Left ventricle myocardium superior (tissue), 1 donor: ENCODE results near the gene GPX8. TPM values are rescaled to one million over a fixed set of nuclear protein-coding genes. Genes with fewer than 3 reads are reported as not detected.

Experiments
- ATAC-seq: fragments of 200-7000 bp; cut with Tn5 transposase; one replicate; pipeline ENCODE4 v1.9.1; 2020; ENCODE audit warnings: mild to moderate bottlenecking, moderate library complexity
- DNase-seq: peaks from one replicate; pipeline ENCODE4 v3.0.0-alpha.2; 2020
- intact Hi-C: fragments of 100-400 bp; cut with micrococcal nuclease; formaldehyde crosslinking; loops from one replicate; pipeline ENCODE4 v1.11.0; 2022
- total RNA-seq: library from RNA; stranded (reverse); fragmentation: NEBNext Ultra II Directional; extraction: Animal tissue kit (Norgen Biotek cat#: 25700); gene quantifications from one replicate; pipeline ENCODE4 v1.2.1, GENCODE V29; 2021
- donor health status: DM: no; HTN: yes; CAD: no; lungs with severe emphysema.

Gene GPX8
- total RNA-seq, 1 donor from 2014 or later: 4.6 TPM

- DNase-seq: no peak
- ATAC-seq: no peak
- intact Hi-C loops: no loop called here
These were observed 2.7 kb downstream of the GPX8 start for GRCh38 chr5:55162666-55163065.

- DNase-seq (no peak), ATAC-seq (no peak)
- intact Hi-C loops: loop anchor here (10.0 kb wide), 1 partner anchor 53 kb away; the partner anchor contains the start of gene MCIDAS
These were observed 11.5 kb downstream of the GPX8 start for GRCh38 chr5:55171471-55171870.

- intact Hi-C loops: loop anchor here (10.0 kb wide), 1 partner anchor 53 kb away; the partner anchor contains the start of gene MCIDAS
- no peak for DNase-seq
- ATAC-seq: peak; percentile 84
These were observed 12.3 kb downstream of the GPX8 start for GRCh38 chr5:55172051-55172899.

- intact Hi-C loops: loop anchor here (10.0 kb wide), 1 partner anchor 52 kb away; the partner anchor contains the start of gene MCIDAS
- DNase-seq (peak; percentile 87), ATAC-seq (peak; percentile 98)
These were observed 13.1 kb downstream of the GPX8 start, which contains the start of gene CDC20B for GRCh38 chr5:55172937-55173686. Gene CDC20B, minus strand, starts transcription at chr5:55173177. Its CDS starts 177 bp downstream, at chr5:55173000.

GRCh38 chr5:55173687-55174230 lies 13.8 kb downstream of the GPX8 start:
- no peak for ATAC-seq
- no peak for DNase-seq
- intact Hi-C loops: loop anchor here (10.0 kb wide), 1 partner anchor 51 kb away; the partner anchor contains the start of gene MCIDAS

GRCh38 chr5:55175781-55176175 lies 15.8 kb downstream of the GPX8 start:
- ATAC-seq: no peak
- DNase-seq: no peak
- intact Hi-C loops: loop anchor here (10.0 kb wide), 1 partner anchor 49 kb away; the partner anchor contains the start of gene MCIDAS

GRCh38 chr5:55176176-55176818 lies 16.3 kb downstream of the GPX8 start:
- ATAC-seq (peak; percentile 77), DNase-seq (peak; percentile 48)
- intact Hi-C loops: loop anchor here (10.0 kb wide), 1 partner anchor 49 kb away; the partner anchor contains the start of gene MCIDAS

- DNase-seq (no peak), ATAC-seq (no peak)
- intact Hi-C loops: loop anchor here (10.0 kb wide), 1 partner anchor 48 kb away; the partner anchor contains the start of gene MCIDAS
These were observed 17.1 kb downstream of the GPX8 start for GRCh38 chr5:55177078-55177477.

GRCh38 chr5:55180016-55180415 lies 20.0 kb downstream of the GPX8 start:
- DNase-seq: no peak
- intact Hi-C loops: no loop called here
- ATAC-seq: no peak

GRCh38 chr5:55187370-55187769 lies 27.4 kb downstream of the GPX8 start:
- no peak for DNase-seq
- intact Hi-C loops: no loop called here
- no peak for ATAC-seq

- intact Hi-C loops: no loop called here
- no peak for ATAC-seq
- DNase-seq: no peak
These were observed 28.9 kb downstream of the GPX8 start for GRCh38 chr5:55188656-55189540.

- intact Hi-C loops: no loop called here
- ATAC-seq (no peak), DNase-seq (no peak)
These were observed 31.2 kb downstream of the GPX8 start for GRCh38 chr5:55191165-55191564.

- no peak for ATAC-seq
These were observed 45.0 kb downstream of the GPX8 start for GRCh38 chr5:55205001-55205400.

GRCh38 chr5:55211184-55211874 lies 51.4 kb downstream of the GPX8 start:
- ATAC-seq (no peak), DNase-seq (no peak)
- intact Hi-C loops: no loop called here

More at GRCh38 chr5:55205001-55205400, 45.0 kb downstream of the GPX8 start:
- DNase-seq: no peak
- intact Hi-C loops: no loop called here
